Measurements from ENCODE around the gene CCDC85C.

The CCDC85C gene

DNA sequence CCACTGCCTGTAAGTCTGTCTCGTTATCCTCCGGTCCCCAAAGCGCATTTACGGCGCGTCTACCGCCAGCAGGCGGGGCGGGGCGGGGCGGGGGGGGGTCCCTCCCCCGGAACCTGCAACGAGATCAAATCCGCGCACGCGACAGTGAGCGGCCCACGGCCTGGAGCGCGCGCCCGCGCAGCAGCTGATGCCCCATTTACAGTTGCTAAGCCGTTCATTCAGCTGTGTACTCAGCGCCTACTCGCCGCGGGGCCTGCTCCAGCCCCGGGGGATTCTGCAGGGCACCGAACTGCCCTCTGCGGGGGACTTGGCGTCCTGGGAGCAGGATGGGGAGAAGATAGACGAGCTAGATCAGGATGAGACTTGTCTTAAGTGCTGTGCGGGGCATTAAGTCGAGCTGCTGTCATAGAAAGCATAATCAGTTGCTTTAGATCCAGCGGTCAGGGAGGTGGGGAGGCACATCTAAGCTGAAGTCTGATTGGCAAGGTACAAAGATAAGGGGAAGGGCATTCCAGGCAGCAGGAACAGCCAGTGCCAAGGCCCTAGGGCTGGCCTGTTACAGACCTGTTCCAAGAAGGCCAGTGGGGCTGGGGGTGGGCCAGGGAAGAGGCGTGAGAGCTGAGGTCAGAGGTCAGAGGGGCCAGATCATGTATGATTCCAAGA is 1.4 kb upstream of the CCDC85C start:
- peak; percentile 48 to 59 for DNase-seq (ENCODE audit: low read depth in 2 of 2)

DNA sequence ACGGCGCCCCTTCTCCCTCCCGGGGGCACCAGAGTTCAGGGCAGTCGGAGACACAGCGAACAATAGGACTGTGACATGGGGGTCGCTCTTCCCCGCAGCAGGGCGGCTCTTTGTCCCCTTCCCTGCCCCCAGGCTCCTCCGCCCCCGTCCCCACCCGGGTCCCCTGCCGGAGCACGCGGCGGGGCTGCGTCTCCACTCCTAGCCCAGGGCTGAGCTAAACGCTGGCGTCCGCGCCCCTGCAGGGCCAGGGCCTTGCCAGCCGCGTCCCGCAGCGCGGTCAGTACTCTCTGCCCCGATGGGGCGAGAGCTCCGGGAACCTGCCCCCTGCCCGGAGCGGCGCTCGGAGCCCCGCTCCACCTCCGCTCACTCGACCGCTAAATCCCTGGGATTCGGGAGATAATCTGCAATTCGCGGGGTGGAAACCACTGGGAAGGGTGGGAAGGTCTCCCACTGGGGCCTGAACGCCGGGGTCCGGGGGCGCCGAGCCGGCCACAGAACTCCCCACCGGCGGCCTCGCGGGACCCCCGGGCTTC is 825 bp upstream of the CCDC85C start:
- no peak for DNase-seq (ENCODE audit: low read depth in 2 of 2)

DNA sequence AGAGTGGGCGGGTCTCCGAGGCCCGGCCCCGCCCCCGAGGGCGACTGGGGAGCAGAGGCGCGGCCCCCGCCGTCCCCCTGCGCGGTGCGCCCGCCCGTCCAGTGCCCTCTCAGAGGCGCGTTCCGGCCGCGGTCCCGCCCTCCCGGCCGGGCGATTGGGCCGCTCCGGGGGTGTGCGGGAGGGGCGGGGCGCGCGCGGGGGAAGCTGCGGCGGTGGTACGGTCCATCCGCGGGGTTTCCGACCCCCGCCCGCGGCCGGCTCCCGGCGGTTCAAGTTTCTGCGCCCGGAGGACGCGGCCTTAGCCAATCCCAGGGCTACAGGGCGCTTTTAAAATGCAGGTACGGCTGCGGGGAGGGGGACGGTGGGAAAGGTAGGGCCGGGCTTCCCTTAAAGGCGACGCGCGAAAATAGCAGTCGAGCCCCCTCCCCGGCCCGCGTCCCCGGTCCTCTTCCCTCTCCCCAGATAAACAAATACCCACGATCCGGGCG is 315 bp upstream of the CCDC85C start:
- DNase-seq (ENCODE audit: low read depth in 2 of 2) = peak; percentile 87 to 93

DNA sequence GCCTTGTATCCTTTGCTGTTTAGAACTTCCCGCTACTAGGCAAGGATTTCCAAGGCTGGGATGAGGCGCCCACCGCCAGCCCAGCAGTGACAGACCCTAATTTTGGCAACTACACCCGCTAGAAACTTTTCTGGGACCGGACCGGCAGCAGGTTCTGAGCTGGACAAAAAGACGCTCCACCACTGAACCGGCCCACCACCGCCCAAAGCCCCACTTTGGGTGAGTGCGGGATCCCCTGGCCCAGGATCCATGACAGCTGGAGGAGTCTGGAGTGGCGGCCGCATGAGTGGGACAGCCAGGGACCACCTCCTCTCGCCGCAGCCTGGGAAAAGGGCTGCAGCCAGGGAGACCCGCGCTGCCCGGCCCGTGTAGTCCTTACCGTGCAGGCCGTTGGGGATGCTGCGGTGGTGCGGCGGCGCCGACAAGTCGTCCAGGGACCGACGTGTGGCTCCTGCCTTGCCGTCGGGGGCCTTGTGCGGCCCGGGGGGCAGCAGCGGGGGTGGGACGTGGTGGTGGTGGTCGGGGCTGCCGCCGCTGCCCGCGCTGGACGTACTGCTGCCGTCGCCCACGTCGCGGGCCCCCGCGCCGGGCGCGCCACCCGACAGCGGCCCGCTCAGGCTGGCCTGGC is 1.1 kb downstream of the CCDC85C start:
- no peak for DNase-seq (ENCODE audit: low read depth in 2 of 2)

DNA sequence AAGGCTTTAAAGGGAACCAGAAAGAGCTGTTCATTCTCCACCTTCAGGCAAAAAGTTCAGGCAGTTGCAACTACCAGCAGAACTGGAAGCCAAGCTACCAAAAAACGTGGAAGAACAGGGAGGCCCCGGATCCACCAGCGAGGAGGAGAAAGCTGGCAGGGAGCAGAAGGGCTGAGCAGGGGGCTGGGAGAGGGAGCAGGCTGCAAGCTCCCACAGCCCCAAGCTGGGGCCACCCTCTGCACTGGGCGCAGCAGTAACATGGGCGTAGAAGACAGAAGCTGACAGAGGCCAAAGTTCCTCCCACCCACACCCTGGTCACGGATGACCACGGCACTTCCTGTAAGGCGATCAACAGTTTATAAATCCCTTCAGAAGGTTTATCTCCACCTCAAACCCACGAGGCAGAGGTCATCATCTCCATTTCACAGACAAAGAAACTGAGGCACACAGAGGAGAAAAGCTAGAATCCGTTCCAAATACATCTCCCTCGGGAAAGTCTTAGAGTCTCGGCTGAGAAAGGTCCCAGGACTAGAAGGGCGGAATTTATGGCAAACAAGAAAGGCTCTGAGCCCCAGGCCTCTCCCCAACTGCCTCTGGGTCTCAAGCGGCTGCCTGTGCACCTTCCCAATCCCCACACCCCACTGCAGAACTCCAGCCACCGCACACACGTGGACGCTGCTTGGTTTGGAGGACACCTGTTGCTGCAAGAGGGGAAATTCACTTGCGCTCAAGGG is 1.8 kb downstream of the CCDC85C start:
- no peak for DNase-seq (ENCODE audit: low read depth in 2 of 2)

DNA sequence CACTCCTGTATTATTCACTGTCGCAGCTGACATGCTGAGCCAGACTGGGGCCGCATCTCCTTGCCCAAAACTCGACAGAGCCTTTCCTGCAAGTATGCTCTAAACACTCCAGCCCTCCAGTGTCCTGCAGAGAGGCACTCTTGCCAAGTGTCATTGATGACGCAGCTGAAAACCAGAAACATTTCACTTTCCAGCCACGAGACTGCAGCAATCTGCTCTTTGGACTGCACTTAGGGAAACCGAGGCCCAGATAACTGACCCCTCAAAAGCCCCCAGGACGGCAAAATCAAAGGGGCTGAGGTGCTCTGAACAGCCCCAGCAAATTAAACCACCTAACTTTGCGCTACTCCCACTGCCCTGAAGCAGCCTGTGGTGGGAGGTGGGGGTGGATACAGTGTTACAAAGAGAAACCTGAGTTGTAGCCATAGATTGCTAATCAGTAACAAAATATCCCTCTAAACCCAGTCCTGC is 2.6 kb downstream of the CCDC85C start:
- no peak for DNase-seq (ENCODE audit: low read depth in 2 of 2)

DNA sequence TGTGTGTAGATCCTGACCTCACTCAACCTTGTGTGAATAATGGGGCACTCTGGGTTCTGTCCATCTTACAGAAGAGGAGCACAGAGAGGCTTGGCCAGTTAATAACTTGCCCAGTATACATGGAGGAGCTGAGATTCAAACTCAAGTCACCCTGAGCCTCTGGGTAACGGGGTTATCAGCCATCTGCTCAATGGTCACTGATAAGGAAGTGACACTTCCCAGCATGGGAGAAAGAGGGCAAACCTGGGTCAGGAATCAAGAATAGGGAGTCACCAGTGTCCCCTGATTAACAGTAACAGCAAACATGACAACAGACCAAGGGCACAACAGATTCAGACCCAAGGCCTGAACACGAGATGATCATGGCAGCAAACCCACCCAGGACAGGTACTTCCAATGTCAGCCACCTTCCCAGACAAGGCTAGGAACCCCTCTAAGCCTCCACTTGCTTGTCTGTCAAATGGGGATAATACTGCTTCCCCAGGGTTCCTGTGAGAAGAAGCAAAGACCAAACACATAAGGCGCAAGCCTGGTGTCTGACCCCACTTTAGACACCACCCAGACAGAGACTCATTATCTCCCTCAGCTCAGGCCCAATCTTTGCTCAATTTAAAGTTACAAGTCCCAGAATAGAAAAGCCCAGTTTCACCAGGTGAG is 3.6 kb downstream of the CCDC85C start:
- no peak for DNase-seq (ENCODE audit: low read depth in 2 of 2)

DNA sequence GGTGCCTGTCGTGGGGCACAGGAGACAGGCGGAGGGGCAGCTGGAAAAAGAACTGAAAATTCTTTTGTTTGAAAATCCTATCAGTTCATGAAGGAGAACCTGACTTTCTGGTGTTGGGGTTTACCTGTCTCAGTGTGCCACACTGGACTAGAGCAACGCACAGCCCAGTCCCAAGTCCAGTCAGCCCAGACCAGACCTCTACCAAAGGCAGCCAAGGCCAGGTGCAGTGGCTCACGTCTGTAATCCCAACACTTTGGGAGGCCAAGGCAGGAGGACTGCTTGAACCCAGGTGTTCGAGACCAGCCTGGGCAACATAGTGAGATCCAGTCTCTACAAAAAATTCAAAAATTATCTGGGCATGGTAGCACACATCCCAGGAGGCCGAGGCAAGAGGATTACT is 4.6 kb downstream of the CCDC85C start:
- no peak for DNase-seq (ENCODE audit: low read depth in 2 of 2)

DNA sequence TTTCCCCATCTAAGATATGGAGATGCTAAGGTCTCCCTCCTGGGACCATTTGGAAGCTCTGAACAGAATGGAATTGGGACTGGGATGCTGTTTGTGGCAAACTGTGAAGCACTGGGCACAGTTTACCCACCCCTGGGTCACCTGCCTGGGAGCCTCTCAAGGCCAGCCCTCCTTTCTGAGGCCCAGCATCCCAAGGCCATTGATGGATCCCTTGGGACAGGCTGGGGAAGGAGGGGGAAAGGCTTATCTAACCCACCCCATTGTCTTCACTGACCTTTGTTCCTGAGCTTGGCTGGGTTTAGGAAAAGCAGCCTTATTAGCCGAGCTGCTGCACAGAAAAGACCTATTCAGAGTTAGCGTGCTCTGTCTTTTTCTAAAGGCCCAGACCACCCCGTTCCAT is 5.2 kb downstream of the CCDC85C start:
- DNase-seq (ENCODE audit: low read depth in 2 of 2) = no peak

DNA sequence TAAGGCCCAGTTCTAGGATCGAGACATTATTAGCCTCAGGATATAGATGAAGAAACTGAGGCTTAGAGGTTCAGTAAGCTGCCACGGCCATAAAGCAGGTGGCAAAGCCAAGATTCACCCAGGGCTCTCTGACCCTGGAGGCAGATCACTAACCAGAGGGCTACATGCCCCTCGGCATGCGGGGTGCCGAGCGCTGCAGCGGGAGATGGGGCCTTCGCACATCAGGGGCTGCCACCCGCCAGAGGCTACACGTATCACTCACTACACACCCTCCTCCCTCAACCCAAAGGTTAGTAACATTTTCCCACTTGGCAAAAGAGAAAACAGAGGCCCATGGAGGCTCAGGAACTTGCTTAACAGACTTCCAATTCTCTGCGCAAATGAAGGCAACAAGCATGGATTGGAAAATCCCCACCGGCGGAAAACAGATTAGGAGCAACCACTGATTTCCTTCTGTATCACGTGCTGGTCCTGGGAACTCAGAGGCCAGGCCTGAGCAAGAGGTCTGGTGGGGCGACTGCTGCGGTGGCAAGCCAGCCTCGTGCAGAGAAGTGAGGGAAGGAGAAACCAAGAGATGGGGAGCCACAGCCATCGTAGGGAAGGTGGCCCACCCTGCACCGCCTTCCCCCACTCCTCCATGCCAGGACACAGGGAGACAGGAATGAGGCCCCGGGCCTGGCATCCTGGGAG is 6.0 kb downstream of the CCDC85C start:
- no peak for DNase-seq (ENCODE audit: low read depth in 2 of 2)

DNA sequence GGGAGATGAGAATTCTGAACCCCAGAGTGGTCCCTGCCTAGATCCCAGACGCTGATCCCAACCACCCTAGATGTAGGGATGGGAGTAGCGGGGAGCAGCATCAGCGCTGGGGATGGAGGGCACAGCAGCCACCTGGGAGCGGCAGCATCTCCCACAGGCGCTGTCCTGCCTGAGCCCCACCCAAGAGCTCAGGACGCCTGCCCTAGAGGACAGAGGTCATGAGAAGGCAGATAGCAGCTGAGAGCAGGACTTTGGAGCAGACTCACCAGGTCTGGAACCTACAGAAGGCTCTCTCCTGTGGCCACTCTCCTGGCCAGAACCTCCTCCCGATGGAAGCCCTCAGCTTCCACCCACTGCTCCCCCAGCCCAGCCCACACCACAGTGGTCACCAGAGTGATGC is 7.2 kb downstream of the CCDC85C start:
- no peak for DNase-seq (ENCODE audit: low read depth in 2 of 2)

DNA sequence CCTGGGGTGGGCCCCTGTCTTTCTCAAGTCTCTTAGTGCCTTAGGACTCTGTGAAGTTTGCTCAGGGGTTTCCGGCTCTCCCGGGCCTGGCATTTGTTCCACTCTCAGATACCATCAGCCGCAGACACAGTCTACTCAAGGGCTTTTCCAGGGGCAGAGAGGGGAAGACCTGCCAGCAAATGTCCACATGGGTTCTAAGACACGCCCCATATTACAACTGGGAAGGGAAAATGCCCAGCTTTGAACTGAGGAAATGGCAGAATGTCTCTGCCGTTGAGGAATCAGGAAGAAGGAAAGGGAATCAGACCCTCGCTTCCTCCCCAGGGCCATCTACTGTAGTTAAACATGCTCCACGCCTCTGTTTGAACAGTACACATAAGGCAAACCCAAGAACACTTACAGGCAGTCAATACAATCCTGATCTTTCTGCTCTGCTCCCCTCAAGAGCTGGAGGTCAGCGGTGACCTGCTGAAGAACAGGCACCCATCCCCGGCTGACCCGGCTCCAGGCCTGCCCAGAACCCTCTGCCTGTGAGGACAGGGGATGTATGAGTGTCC is 7.9 kb downstream of the CCDC85C start:
- DNase-seq (ENCODE audit: low read depth in 2 of 2) = no peak

DNA sequence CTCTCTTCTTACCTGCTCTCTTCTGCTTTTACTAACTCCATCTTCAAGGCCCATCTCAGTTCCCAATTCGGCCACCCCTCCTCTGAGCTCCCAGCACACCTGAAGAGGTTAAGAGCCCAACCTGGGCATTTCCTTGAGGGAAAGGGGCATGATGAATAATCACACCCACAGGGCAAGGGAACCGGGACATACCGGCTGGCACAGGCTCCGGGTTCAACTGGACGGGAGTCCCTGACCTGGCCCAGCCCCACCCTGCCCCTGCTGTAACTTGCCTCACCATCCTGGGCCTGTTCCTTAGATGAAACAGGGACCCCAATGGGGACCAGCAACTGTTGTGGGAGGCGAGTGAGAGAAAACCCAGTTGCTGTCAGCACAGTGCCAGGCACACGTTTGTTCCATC is 8.5 kb downstream of the CCDC85C start:
- no peak for DNase-seq (ENCODE audit: low read depth in 2 of 2)

DNA sequence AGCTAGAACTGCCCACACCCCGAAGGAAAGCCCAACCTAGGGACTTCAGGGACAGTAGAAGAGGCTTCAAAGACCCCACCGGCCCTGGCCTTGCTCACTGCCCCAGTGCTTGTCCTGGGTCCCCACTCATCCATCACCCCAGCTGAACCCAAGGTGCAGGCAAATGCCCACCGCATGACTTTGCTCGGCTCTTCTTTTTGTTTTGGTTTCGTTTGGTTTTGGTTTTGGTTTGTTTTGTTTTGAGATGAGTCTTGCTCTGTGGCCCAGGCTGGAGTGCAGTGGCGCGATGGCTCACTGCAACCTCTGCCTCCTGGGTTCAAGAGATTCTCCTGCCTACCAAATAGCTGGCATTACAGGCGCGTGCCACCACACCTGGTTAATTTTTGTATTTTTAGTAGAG is 9.0 kb downstream of the CCDC85C start:
- DNase-seq (ENCODE audit: low read depth in 2 of 2) = no peak

DNA sequence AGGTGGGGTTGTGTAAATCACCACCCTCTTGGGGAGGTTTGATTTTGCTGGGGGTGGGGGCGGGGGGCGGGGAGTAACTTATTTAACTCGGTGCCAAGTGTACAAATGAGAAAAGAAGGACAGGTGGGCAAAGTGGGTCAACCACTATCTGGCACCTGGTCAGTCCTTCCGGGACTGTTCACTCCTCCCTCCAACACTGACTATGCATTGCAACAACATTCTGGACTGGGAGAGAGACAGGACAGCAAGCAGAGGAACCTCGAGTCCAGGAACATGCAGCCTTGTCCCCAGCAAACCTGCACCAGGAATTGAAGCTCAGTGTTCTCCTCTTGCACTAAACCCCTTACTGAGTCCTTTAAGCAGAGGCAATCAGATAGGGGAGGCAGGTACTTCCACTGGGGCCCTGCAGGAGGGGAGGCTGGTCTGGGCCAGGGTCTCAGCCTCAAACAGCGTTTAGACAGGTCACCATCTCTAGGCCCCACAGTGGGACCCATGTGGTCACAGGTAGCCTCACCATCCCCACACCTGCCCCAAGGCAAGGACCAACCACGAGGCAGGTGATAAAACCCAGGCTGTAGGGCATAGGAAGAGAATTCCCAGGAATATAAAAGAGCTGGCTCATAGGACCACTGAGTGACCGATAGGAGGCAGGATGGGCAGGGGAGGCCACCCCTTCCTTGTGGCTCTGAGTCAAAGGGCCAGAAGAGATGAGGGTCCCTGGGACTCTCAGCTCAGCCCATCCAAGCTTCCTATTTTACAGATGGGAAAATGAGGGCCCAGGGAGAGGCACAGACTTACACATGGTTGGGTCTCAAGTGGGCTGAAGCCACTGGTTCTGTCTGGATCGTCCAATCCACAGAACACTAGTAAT is 9.8 kb downstream of the CCDC85C start:
- no peak for DNase-seq (ENCODE audit: low read depth in 2 of 2)

DNA sequence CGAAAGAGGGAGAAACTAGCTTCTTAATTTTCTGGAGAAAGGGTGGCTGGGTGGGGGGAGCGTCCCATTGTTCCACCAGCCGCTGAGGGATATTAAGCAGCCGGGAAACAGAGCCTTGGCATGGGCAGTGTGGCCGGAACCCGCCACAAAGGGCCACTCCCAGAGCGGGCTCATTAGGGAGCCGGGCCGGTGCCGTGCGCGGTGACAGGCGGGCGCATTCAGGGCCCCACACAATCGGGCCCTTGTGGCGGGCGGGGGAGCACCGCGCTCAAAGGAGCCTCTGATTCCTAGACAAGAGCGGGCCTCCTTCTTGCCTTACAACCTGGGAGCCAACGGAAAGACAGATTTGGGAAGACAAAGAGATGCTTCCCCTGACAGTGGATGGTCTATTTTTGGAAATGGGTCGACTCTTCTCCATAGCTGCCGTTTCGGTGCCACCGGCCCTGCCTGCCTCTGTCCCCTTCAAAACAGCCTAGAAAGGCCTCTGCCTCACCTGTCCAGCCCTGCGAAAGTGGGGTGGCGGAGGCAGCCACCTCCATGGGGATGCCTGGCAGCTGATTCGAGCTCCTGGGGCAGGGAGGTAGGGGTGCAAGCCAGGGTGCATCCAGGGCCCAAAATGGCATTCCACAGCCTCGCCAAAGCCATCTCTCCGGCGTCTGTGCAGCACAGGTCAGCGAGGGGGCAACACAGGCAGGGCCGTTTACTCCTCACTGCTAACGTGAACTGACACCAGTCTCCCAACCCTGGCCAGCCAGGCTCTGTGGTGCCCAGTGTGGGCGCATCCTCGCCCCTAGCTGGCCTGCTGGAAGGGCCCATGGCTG is 10.9 kb downstream of the CCDC85C start:
- no peak for DNase-seq (ENCODE audit: low read depth in 2 of 2)

DNA sequence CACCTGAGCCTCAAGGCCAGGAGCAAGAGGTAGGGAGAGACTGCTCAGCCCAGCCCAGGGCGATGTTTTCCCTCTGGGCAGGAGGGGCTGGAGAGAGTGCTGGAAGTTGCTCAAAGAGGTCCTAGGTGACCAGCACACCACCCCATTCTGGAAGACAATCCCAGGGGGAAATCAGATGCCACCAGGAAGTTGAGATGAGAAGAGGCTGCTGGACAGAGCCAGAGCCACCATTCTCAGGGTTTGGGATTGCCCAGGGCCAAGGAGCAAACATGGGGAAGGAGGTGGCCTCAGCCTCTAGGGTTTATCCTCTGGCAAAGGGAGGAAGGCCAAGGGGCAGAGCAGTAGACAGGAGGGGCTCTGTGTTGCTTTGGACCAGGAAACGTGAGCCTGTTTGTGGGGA is 11.6 kb downstream of the CCDC85C start:
- DNase-seq (ENCODE audit: low read depth in 2 of 2) = no peak

DNA sequence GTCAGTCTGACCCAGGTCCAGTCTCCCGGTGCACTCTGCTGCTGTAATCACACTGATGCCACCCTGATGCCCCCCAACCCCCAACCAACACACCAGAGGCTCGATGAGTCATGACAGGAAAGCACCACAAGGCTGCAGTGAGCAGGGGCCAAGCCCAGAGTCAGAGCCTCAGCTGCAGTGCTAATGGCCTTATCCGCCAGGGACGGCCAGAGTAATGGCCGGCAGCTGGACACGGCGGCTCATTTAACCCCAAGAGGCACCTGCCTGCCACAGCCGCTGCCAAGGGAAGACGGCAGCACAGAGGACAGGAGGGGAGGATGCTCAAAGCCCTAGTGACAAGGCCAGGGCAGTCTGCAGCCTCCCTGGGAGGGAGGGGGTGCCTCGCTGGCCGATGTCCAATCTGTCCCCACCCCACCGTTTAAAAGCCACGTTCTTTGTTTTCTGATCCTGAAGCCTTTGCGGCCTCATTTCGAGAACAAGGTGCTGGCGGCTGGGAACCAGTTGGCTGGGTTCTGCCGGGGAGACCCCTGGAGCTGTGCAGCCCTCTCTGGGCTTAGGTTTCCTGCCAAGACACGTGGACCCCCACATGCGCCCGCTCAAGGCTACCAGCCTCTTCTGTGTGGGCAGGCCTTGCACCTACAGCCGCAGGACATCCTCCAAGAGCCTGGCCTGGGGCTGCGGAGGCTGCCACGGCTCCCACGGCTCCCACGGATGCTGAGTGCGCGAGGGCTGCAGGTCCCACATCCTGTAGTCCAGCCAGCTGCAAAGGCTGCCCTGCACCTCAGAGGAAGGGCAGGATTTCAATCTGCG is 13.1 kb downstream of the CCDC85C start:
- DNase-seq (ENCODE audit: low read depth in 2 of 2) = no peak
